Stimulated activated CD8-positive, alpha-beta memory T cell treated with anti-CD3 and anti-CD28 coated beads, Interleukin-15, amount 100 ng/mL, for 4 hours (primary cell): ENCODE measurements around the gene ANAPC5.
"Not testable (repeated sequence)": the region's sequence is repeated elsewhere in the genome, so short reads cannot be mapped to it uniquely, and the experiment has no call there.

ENCODE experiments used
- DNase-seq, 2 donors: peaks; one replicate each; pipeline ENCODE4 v3.0.0-alpha.2; 2020; ENCODE audit warnings: low read depth in 2 of 2

ANAPC5 gene

GRCh38 chr12:121314431-121314830 is 37.8 kb downstream of the ANAPC5 start:
- DNase-seq = no peak

DNA sequence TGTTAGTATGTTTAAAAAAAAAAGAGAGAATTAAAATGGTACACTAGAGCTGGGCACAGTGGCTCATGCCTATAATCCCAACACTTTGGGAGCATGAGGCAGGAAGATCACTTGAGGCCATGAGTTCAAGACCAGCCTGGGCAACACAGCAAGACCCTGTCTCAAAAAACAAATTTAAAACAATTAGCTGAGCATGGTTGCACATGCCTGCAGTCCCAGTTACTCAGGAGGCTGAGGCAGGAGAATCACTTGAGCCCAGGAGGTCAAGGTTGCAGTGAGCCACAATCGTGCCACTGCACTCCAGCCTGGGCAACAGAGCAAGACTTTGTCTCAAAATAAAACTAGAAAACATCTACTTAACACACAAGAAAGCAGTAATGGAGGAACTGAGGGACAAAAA is 42.0 kb downstream of the ANAPC5 start:
- not testable (repeated sequence) for DNase-seq

DNA sequence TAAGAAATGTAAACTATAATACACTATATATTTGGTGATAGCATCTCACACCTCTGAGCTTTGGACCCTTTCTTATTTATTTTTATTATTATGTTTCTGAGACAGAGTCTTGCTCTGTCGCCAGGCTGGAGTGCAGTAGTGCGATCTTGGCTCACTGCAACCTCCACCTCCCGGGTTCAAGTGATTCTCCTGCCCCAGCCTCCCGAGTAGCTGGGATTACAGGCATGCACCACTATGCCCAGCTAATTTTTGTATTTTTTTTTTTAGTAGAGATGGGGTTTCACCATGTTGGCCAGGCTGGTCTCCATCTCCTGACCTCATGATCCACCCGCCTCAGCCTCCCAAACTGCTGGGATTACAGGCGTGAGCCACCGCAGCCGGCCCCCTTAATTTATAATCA is 44.8 kb downstream of the ANAPC5 start:
- DNase-seq = not testable (repeated sequence)

DNA sequence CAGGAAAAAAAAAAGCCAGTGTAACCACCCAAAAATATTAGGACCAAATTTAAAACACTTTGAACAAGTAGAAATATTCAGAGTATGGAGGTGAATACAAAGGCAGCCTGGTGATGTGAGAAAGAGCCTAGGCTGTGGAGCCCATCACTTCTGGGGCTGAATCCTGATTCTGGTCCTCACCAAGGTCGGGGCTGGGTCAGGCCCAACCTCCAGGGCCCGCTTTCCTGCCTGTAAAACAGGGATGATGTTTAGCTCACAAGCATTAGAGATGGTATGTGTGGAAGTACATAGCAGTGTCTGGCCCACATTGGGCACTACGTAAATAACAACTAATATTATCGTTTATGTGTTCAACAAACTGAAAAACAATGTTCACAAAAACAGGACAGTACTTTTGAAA is 47.9 kb downstream of the ANAPC5 start:
- DNase-seq = no peak

- no peak for DNase-seq
Observed at GRCh38 chr12:121301876-121302275, 50.3 kb downstream of the ANAPC5 start.

DNA sequence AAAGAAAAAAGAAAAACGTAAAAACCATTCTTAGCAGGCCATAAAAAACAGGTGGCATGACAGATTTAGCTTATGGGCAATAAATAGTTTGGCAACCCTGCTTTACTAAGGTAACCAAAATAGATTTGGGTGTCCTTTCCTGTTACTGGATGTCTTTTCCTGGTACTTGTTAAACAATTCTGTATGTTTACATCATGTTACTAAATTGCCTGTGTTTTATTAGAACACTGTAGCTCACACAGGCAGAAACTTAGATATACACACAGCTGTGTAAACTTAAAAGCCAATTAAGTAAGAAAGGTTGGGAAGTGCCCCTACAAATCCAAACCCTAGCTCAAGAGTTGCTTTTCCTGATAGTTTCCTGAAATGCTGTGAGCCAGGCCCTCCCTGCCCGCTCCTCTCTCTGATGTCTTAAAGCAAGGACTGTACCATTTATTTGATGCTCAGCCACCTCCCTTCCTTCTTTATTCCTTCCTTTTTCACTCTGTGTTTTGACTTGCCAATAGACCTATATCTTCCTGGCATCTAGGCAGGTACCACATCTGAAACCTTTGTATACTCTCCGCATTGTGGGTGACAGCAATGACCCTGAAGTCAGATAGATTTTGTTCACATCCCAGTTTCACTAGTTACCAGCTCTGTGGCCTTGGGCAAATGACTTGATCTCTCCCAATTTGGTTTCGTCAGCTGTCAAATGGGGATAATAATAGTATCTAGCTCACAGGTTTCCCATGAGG is 52.0 kb downstream of the ANAPC5 start:
- DNase-seq = no peak

DNA sequence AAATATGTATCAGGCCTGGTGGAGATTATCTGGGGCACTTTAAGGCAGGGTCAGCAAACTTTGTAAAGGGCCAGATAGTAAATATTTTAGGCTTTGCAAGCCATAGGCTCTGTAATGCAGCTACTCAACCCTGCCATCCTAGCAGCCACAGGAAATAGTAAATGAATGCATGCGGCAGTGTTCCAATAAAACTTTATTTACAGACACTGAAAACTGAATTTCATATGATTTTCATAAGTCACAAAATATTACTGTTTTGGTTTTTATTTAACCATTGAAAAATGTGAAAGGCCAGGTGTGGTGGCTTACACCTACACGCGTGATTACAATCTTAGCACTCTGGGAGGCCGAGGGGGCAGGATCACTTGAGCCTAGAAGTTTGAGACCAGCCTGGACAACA is 52.5 kb downstream of the ANAPC5 start:
- DNase-seq = no peak

DNA sequence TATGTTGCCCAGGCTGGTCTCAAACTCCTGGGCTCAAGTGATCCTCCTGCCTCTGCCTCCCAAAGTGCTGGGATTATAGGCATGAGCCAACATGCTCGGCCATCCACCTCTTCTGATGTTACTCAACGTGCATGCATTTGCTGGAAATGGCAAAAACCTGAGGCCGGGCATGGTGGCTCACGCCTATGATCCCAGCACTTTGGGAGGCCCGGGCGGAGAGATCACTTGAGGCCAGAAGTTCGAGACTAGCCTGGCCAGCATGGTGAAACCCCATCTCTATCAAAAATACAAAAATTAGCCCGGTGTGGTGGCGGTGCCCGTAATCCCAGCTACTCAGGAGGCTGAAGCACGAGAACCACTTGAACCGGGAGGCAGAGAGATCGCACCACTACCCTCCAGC is 53.8 kb downstream of the ANAPC5 start:
- not testable (repeated sequence) for DNase-seq

DNA sequence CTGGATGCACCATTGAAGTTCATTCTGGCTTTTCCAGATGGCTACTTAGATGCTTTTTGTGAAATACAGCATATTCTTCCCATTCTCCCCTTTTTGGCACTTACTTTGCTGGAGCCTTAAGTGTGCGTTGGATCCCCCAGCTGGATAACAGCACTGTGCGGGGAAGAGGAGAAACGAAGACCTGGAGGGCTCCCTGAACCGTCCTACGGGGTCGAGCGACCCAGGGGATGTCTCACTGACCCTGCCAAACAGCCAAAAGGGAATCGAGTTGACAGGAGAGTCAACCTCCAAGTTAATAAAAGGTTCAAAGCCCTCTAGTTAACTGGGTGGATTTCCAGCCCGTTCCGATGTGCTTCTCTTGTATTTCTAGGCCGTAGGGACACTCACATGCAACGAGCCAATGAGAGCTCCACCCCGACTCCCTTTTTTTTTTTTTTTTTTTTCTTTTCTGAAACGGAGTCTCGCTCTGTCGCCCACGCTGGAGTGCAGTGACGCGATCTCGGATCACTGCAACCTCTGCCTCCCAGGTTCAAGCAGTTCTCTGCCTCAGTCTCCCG is 54.7 kb downstream of the ANAPC5 start:
- peak; percentile 18 to 27 for DNase-seq

DNA sequence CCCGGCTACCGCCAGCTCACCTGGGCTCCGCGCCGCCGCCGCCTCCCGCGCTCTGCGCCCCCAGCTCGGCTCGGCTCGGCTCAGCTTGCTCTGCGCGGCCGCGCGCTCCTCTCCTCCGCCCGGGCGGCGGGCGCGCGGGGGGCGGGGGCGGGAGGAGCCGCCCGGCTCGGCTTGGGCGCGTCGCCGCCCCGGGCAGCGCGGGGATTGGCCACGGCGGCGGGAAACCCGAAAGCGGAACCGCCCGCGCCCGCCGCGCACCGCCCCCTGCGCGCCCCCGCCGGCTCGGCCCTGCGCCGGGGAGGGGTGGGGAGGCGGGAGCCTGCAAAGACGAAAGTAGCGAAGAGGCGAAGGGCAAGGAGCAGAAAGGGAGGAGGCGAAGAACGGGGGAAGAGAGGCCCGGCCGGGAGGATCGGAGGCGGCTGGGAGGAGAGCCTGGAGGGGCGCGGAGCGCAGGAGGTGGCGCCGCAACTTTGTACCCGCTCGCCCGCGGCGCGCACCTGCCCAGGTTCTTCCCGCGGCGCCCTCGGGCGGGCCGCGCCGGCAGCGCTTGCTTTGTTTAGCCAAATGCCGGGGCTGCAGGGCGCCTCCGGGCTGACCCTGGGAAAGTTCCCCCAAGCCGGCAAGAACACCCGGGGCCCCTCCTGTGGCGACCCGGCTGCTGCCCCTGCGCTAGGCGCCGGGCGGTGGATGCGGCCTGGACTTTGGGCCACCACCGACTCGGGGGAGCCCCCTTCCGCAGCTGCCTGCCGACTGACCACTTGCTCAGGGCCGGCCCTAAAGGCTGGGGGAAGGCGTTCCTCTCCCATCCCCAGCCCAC is 55.4 kb downstream of the ANAPC5 start, which contains the start of gene CAMKK2:
Gene CAMKK2 (minus strand): TSS at position 92 of the 817 bp plus-strand sequence. CDS start 22,183 bp downstream, outside the sequence.
- DNase-seq = peak; percentile 78 to 86

GRCh38 chr12:121295746-121296617 is 56.2 kb downstream of the ANAPC5 start:
- peak; percentile 24 to 51 for DNase-seq

DNA sequence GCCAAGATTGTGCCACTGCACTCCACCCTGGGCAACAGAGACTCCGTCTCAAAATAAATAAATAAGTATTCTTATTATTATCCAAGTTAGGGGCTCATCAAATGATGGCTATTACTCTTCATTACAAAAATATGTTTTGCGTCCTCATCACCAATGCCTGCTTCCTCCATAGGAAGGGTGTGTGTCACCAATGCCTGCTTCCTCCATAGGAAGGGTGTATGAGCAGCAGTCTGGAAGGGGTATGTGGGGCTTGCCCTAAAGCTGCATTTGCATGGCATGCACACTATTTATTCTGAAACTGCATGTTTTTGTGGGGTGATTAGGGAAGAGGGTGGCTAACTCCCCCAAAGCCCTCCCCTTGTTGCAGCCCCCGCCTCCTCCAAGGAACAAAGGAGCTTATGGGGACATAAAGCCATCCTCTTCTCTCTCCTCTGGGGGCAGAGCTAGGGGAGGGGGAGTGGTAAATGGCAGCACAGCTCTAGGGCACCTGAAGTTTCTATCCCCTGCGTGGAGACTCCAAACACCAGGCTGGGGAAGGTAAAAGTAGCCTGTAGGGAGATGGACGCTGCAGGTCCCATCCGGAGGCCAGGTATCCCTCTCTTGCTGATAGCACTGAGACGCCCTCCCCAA is 57.0 kb downstream of the ANAPC5 start:
- no peak for DNase-seq

DNA sequence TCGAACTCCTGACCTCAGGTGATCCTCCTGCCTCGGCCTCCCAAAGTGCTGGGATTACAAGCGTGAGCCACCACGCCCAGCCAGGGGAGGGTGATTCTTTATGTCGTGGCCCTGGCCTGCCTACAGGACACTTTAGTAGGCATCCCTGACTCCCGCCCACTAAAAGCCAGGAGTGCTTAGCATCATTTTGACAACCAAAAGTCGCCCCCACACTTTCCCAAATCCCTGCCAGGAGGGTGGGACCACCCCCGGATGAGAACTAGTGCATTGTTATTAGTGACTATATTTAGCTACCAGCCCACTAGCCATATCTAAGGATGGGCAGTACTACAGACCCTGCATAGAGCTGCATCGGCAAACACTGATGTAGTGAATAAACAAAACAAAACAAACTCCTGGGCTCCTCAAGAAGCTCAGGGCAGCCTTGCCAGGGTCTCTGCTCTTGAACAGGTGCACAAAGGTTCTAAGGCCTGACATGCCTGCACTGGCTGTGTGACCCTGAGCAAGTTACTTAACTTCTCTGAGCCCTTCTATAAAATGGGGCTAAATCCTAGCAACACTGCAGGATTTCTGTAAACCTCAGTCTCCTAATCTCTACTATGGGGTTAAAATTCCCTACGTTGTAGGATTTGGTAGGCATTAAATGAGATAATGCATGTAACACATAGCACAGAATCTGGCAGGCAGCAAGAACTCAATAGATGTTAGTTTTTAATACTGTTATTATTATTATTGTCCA is 57.9 kb downstream of the ANAPC5 start:
- DNase-seq = no peak

GRCh38 chr12:121293603-121294002 is 58.6 kb downstream of the ANAPC5 start:
- DNase-seq = no peak

DNA sequence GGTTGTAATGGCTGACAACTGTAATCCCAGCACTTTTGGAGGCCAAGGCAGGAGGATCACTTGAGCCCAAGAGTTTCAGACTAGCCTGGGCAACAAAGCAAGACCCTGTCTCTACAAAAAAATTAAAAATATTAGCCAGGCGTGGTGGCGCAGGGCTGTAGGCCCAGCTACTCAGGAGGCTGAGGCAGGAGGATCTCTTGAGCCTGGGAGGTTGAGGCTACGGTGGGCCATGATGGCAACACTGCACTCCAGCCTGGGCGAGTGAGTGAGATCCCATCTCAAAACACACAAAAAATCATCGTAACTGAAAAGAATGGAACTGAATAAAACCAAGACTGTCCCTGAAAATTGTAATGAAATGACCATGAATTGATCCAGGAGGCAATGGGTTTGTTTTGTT is 61.8 kb downstream of the ANAPC5 start:
- no peak for DNase-seq

DNA sequence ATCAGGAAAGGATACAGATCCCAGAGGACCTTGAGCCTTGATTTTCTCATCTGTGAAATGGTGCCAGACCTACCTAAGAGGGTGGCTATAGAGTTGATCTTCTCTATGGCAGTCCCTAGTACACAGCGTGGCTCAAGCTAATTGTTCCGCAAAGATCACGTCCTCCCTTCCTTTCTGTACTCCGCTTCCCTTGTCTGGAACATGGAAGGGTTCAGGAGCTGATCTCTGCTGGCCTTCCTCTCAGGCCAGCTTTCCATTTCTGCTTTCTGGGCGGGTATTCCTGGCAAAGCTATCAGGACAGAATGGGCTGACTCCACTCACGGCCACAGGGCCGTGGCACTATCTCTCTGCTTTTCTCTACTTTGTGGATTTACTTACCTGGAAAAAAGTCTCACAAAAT is 62.2 kb downstream of the ANAPC5 start:
- DNase-seq = no peak

- DNase-seq = no peak
Observed at GRCh38 chr12:121288986-121289385, 63.2 kb downstream of the ANAPC5 start.

GRCh38 chr12:121288158-121288845 is 63.9 kb downstream of the ANAPC5 start:
- no peak for DNase-seq

DNA sequence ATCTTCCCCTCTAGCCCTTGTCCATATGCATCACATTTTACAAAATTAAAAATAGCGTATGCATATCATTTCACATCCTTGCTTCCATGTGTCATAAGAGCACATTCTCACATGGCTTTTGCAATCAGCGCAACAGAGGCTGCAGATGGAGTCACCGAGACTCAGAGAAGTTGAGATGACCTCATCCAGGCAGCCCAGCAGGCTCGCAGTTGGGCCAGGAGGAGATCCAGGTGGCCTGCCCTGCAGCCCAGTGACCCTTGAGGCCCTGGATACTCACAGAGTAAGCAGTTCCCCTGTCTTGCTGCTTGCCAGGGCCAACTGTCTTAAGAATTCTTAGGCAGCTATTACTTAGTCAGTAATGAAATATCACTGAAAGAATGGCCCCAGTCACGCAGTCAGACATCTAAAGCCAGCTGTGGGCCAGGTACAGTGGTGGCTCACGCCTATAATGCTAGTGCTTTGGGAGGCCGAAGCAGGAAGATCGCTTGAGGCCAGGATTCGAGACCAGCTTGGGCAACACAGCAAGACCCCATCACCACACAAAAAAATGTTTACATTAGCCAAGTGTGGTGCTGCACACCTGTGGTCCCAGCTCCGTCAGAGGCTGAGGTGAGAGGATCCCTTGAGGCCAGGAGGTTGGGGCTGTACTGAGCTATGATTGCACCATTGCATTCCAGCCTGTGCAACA is 64.8 kb downstream of the ANAPC5 start:
- DNase-seq = no peak
